NT2/D1 (cell line): ENCODE results near the gene PPOX.

Source experiments
- DNase-seq: peaks from one replicate; pipeline ENCODE4 v3.0.0-alpha.2; 2011; ENCODE audit warnings: low read depth, low spot score
- H3K27me3 ChIP-seq: 2 replicates; pipeline ENCODE4 v1.6.0; 2011; ENCODE audit warnings: mild to moderate bottlenecking; ENCODE audit not compliant: insufficient read length, insufficient read depth
- H3K36me3 ChIP-seq: 2 replicates; pipeline ENCODE4 v1.6.1; 2011; ENCODE audit warnings: mild to moderate bottlenecking, low read length, mixed read lengths; ENCODE audit not compliant: insufficient read depth, insufficient read length
- H3K4me1 ChIP-seq: 2 replicates; pipeline ENCODE4 v1.5.1; 2011; ENCODE audit not compliant: insufficient read depth, insufficient read length
- H3K4me3 ChIP-seq: 2 replicates; pipeline ENCODE4 v1.5.1; 2011; ENCODE audit warnings: low read depth; ENCODE audit not compliant: insufficient read length
- H3K9ac ChIP-seq: 2 replicates; pipeline ENCODE4 v1.6.0; 2011; ENCODE audit warnings: low read depth; ENCODE audit not compliant: insufficient read length
- H3K9me3 ChIP-seq: 2 replicates; pipeline ENCODE4 v1.5.1; 2011; ENCODE audit warnings: mild to moderate bottlenecking, low read length; ENCODE audit not compliant: insufficient read depth
- SUZ12 ChIP-seq: IDR thresholded peaks from 2 replicates; pipeline ENCODE4 v1.6.1; 2011; ENCODE audit not compliant: insufficient read length, insufficient read depth; ENCODE audit errors: extremely low read depth
- YY1 ChIP-seq: IDR thresholded peaks from 2 replicates; pipeline ENCODE4 v1.6.1; 2011; ENCODE audit not compliant: insufficient read length, insufficient read depth
- ZNF274 ChIP-seq: IDR thresholded peaks from 2 replicates; pipeline ENCODE4 v1.6.1; 2011; ENCODE audit warnings: mild to moderate bottlenecking, low read depth, low read length

Gene PPOX

DNA sequence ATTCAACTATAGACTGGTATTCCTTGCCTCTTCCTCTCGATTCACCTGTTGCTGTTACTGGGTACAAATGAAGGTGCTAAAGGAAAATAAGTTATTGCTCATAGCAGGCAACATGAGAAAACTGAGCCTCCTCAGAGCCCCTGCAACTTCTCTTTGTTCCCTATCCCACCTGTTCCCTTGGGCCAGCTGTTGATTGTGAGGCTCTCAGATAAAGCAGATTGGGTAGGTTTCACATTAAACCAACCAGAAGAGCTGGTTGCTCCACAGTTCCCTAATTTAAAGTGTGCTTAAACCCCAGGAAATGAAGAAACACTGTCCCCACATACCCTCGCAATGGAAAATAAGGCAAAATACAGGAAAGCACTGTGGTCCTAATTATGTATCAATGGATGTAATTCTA lies 38.6 kb upstream of the PPOX start:
- Histone ChIP-seq H3K27me3 (no peaks in the 10 kb centered on the region), H3K9ac (no peak overlapping the region), H3K9me3 (no peaks in the 10 kb centered on the region), H3K4me3 (no peak overlapping the region), H3K4me1 (no peaks in the 10 kb centered on the region), H3K36me3 (peaks cover 74% of the 10 kb centered on the region)
- TF ChIP-seq SUZ12: no peak
- DNase-seq: no peak

- Histone ChIP-seq H3K9me3 (no peaks in the 10 kb centered on the region), H3K9ac (no peak overlapping the region), H3K4me1 (no peaks in the 10 kb centered on the region), H3K27me3 (no peaks in the 10 kb centered on the region), H3K36me3 (peaks cover 64% of the 10 kb centered on the region), H3K4me3 (no peak overlapping the region)
- TF ChIP-seq YY1 (no peak), ZNF274 (no peak), SUZ12 (no peak)
- DNase-seq: no peak
These were observed 37.4 kb upstream of the PPOX start for GRCh38 chr1:161128591-161129420.

DNA sequence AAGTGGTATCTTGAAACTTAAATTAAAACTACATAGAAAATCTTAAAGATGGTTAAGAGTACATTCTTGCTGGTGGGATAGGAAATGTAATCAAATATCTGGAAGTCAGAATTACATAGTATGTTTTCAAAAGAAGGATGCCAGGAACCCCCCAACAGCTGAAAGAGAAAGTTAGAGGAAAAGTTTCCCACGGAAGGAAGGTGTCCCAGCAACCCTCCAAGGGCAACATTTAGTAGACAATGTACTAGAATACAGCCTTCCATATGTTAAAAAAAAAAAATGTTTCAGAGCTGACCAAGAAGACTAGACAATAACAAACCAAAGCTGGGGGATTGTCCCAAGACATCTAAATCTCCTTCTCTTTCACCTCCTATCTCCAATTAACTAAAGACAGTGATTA lies 36.0 kb upstream of the PPOX start:
- no peak for DNase-seq
- no peaks in the 10 kb centered on the region for H3K9me3 ChIP-seq
- H3K27me3 ChIP-seq: no peaks in the 10 kb centered on the region
- H3K4me3 ChIP-seq: no peak overlapping the region
- H3K36me3 ChIP-seq: peaks cover 59% of the 10 kb centered on the region
- no peaks in the 10 kb centered on the region for H3K4me1 ChIP-seq
- no peak overlapping the region for H3K9ac ChIP-seq
- no peak for TF ChIP-seq ZNF274
- no peak for TF ChIP-seq SUZ12
- no peak for TF ChIP-seq YY1

GRCh38 chr1:161131523-161132409 lies 34.5 kb upstream of the PPOX start:
- TF ChIP-seq ZNF274: no peak
- no peak for TF ChIP-seq YY1
- no peak for TF ChIP-seq SUZ12
- peaks cover 63% of the 10 kb centered on the region for H3K36me3 ChIP-seq
- H3K27me3 ChIP-seq: no peaks in the 10 kb centered on the region
- DNase-seq: no peak
- no peaks in the 10 kb centered on the region for H3K4me1 ChIP-seq
- peak overlapping the region; percentile 86 for H3K9ac ChIP-seq
- H3K9me3 ChIP-seq: no peaks in the 10 kb centered on the region
- peak overlapping the region; percentile 81 for H3K4me3 ChIP-seq

DNA sequence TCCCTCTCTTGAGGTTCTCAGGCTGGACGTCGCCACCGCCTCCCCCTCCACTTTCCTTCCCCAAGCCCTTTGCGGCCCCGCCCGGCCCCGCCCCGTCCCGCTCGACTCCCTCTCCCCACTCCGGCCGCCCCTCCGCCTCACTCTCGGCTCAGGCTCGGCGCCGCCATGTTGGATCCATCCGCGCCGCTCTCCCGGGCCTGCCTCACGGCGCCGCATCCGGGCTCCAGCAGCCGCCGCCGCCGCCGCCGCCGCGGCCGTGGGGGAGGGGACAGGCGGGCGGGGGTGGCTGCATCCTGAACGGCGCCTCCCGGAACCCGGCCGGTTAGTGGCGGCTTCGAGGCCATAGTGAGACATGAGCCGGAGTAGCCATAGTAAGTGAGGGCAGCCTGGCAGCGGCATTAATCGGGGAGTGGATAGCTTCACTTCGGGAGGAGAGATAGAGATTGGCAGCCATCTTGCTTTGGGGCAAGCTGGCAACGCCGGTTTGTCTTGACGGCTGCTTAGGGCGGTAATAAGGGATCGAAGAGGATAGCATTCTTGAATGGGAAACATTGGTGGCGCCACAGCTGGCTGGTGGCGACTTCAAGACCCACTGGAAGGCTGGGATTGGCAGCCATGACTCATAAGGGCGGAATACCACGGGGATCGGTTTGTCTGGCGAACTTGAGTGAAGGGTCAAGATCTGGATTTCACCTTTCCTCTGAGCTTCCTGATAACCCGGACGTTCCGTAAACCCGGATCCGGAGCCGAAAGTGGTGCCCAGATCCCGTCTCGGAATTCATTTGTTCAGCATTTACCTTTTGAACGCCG lies 33.6 kb upstream of the PPOX start, which contains the start of gene DEDD:
TSS of gene DEDD (minus strand) at position 258 of the 810 bp plus-strand sequence. CDS start 8,205 bp downstream, outside the sequence.
- Histone ChIP-seq H3K27me3 (no peaks in the 10 kb centered on the region), H3K36me3 (peaks cover 63% of the 10 kb centered on the region), H3K9me3 (no peaks in the 10 kb centered on the region), H3K4me1 (no peaks in the 10 kb centered on the region), H3K9ac (peak within 1 kb of the TSS; percentile 92), H3K4me3 (peak within 1 kb of the TSS; percentile 81)
- peak; percentile 96 for DNase-seq
- no peak for TF ChIP-seq ZNF274
- no peak for TF ChIP-seq SUZ12
- peak; percentile 99 for TF ChIP-seq YY1

- Histone ChIP-seq H3K27me3 (no peaks in the 10 kb centered on the region), H3K4me1 (no peaks in the 10 kb centered on the region), H3K9ac (peak overlapping the region; percentile 92), H3K36me3 (peaks cover 62% of the 10 kb centered on the region), H3K9me3 (no peaks in the 10 kb centered on the region), H3K4me3 (peak overlapping the region; percentile 77)
- DNase-seq: no peak
- TF ChIP-seq SUZ12 (no peak), ZNF274 (no peak), YY1 (no peak)
These were observed 32.9 kb upstream of the PPOX start for GRCh38 chr1:161133220-161133740.

GRCh38 chr1:161137881-161138280 lies 28.3 kb upstream of the PPOX start:
- no peak for DNase-seq
- no peak overlapping the region for H3K9ac ChIP-seq
- peaks cover 57% of the 10 kb centered on the region for H3K36me3 ChIP-seq
- TF ChIP-seq ZNF274 (no peak), YY1 (no peak), SUZ12 (no peak)
- no peak overlapping the region for H3K4me3 ChIP-seq
- no peaks in the 10 kb centered on the region for H3K9me3 ChIP-seq
- peaks cover 2% of the 10 kb centered on the region for H3K4me1 ChIP-seq
- H3K27me3 ChIP-seq: no peaks in the 10 kb centered on the region
